GM12801 (cell line): ENCODE results near the gene IMMT.

Experiments
- TF ChIP-seq, protein P1 (sequence below): IDR thresholded peaks from one replicate; pipeline ENCODE4 v1.5.1; 2011; ENCODE audit warnings: control low read depth; ENCODE audit not compliant: insufficient read length; ENCODE audit errors: extremely low read depth

IMMT gene

DNA sequence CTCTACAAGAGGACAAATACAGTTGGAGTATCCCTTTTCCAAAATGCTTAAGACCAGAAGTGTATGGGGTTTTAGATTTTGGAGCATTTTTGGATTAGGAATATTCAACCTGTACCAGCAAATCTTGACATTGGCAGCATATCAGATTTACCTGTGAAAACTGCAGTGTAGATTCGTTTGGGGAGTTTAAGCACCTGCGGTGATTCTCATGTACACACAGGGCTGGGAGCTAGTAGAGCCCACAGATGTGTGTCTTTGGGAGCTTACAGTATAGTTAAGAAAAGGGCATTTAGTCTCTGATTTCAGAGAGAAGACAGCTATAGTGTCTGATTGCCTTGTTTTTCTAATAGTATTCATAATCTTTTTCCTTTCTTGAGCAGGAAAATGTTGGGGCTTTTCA, 59.1 kb downstream of the IMMT start:
- TF ChIP-seq, protein P1, sequence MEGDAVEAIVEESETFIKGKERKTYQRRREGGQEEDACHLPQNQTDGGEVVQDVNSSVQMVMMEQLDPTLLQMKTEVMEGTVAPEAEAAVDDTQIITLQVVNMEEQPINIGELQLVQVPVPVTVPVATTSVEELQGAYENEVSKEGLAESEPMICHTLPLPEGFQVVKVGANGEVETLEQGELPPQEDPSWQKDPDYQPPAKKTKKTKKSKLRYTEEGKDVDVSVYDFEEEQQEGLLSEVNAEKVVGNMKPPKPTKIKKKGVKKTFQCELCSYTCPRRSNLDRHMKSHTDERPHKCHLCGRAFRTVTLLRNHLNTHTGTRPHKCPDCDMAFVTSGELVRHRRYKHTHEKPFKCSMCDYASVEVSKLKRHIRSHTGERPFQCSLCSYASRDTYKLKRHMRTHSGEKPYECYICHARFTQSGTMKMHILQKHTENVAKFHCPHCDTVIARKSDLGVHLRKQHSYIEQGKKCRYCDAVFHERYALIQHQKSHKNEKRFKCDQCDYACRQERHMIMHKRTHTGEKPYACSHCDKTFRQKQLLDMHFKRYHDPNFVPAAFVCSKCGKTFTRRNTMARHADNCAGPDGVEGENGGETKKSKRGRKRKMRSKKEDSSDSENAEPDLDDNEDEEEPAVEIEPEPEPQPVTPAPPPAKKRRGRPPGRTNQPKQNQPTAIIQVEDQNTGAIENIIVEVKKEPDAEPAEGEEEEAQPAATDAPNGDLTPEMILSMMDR = no peak

DNA sequence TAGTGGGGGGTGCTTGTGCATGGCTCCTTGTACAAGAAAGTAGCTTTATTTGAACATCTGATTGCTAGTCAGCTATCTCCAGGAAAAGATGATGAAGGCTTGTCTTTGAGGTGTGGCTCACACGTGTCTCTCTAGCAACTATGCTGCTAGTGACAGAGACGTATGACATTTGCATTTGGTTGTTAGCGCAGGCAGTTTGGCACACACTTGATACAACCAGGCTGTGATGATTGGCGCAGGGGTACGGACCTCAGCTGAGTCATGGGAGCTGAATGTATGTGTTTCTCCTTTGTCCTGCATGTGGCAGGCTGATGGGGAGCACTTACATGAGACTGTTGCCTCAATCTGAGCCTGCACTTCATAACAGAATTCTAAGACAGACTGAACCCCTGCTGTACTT, 59.6 kb downstream of the IMMT start:
- TF ChIP-seq, protein P1 = no peak

DNA sequence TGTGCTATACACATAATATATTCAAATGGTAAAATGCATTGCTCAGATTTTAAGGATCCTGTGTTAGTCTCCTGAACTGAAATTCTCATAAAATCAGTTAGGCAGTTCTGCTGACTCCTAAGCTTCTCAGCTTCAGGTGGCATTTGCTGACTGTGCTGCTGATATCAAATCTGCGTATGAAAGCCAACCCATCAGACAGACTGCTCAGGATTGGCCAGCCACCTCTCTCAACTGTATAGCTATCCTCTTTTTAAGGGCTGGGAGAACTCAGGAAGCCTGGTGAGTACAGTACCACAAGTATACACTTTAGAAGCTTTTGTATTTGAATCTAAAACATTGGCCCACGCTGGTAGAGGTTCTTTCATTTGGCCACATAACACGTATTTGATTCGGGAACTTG, 60.6 kb downstream of the IMMT start:
- TF ChIP-seq, protein P1 = no peak

DNA sequence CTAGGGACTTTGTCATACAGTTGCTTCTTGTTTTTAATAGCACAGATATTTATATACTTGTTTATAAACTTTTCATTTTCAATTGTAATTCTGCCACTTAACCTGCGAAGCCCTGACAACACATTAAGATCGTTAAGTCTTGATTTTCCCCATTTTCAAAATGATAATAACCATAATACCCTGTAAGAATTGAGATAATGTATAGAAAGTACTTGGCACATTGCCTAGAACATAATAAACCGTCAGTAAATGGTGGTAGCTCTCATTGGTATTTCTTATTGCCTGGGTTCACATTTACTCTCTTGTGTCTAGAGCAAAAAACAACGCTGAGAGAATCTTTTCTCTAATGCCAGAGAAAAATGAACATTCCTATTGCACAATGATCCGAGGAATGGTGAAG, 70.6 kb downstream of the IMMT start:
- TF ChIP-seq, protein P1 = no peak

DNA sequence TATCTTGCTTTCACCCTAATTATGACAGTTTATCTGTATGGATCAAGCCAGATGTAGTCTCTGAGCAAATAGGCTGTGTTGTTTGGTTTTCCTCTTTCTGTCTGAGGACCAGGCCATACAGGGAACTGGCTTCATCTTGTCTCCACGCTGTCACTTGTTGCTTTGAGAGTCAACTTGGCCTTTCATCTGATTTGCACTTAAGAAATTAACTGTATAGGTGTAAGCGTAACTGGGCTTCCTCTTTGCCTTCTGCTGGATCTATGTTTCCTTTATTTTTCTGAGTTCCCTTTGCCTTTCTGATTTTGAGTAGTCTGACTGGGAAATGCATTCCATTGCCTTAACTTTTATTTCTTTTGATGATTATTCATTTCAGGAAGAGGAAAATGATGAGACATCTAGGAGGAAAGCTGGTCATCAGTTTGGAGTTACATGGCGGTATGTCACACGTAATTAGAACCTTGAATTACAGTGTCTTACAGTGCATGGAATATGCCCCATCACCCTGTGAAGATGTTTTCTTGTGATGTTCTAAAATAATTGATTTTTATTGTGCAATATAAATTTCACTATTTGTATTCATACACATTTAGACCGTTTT, 71.8 kb downstream of the IMMT start:
- TF ChIP-seq, protein P1 = no peak

DNA sequence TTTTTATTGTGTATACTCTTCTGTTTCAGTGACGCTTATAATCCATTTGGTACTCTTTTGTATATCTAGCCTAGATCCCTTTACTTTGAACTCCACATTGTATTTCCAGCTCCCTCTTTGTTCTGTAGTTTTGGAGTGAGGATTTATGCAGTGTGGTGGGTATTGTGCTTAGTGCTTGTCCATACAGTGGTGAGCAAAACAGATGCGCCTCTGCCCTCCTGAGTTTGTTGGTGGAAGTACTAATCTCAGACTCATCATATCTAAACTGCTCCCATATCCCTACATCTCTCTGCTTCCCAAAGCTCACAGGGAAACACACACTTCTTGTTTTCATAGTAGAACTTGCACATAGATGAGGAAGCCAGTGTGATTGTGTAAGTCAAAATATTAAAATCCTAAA, 77.1 kb downstream of the IMMT start:
- TF ChIP-seq, protein P1 = no peak

DNA sequence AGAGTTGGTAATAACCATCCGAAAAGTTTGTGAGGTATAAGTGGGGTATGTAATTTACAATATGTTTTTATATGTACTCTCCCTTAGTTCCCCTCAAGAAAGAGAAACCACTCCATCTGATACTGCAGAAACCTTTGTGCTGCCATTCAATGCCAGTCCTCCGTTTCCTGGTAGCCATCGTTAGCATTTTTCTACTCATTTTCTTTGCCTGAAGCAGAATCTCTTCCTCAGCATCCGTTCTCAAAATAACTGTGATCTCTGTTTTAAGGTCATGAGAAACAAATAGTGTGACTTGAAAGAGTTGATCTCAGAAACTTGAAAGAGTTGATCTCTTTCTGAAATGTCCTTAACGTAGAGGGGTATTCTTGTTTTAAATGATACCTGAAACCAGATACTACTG, 88.2 kb downstream of the IMMT start:
- TF ChIP-seq, protein P1 = no peak
